Measurements from ENCODE around the gene CHIA. TPM values are rescaled to one million over a fixed set of nuclear protein-coding genes. Genes with fewer than 3 reads are reported as not detected.

Gene CHIA
- total RNA-seq, 1 experiment from 2014 or later: not detected

DNA sequence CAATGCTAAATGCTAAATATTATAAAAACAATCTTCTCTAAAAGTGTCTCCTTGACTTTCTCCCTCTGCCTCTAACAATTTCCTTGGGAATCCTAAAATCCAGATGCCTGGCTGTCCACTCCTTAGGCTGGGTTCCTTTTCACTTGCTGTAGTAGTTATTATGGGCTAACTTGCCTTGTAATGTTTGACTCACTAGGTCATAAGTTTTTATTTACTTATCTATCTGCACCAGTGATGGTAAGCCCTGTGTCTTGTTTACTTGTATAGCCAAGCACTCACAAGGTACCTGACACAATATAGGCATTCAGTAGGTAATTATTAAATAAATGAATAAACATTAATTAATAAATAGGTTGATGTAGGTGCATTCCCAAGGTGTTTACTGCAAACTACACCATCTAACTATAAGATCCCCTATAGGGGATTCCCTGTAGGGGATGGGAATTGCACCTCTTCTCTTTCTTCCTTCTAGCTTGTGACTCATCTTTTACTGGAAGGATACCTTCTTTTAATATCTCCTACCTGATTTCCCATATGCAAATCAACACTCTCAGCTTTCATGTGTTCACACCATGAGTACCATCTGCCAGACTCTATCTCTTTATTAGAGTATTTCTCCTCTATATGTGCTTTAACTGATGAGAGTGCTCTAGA lies 14.7 kb upstream of the CHIA start:
- Histone ChIP-seq H3K9me3 (peaks cover 5% of the 10 kb centered on the region), H3K27me3 (no peaks in the 10 kb centered on the region), H3K4me3 (no peak overlapping the region), H3K36me3 (no peaks in the 10 kb centered on the region)
- no peak for DNase-seq

DNA sequence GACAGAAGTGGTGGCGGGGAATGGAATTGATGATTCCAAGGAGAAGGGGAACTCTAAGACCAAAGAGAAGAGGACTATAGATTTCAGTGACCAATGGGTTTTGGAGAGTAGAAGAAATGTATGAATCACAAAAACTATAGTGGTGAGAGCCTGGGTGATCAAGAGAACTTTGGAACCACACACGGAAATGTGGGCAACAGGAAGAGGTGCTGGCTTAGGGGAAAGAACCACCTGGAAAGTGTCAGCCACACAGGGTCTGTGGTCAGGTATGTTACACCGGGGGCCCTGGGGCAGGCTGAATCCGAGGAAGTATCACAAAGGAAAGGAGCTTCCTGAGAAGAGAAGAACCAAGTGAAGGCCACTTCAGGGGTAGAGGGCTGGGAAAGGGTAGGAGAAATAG lies 11.5 kb upstream of the CHIA start:
- Histone ChIP-seq H3K4me3 (no peak overlapping the region), H3K9me3 (peaks cover 5% of the 10 kb centered on the region), H3K36me3 (no peaks in the 10 kb centered on the region), H3K27me3 (no peaks in the 10 kb centered on the region)
- DNase-seq: no peak

DNA sequence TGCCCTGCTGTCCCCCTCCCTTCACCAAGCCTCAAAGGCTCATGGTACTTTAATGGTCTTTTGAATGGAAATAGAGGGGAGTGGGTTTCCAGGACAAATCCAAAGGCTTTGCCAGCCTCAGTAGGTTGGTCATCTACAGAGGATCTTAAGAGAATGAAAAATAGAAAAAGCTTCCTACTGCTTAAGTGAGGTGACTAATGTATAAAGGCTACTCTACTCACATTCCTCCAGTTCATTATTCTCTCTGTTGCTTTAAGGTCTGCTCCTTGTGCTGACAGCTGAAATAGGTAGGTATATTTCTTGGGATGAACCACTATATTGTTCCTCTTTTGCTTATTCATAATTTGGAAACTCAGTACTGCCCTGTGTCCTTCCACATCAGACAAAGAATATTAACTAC lies 10.4 kb upstream of the CHIA start:
- no peak for DNase-seq
- Histone ChIP-seq H3K9me3 (peaks cover 5% of the 10 kb centered on the region), H3K36me3 (no peaks in the 10 kb centered on the region), H3K27me3 (no peaks in the 10 kb centered on the region), H3K4me3 (no peak overlapping the region)

DNA sequence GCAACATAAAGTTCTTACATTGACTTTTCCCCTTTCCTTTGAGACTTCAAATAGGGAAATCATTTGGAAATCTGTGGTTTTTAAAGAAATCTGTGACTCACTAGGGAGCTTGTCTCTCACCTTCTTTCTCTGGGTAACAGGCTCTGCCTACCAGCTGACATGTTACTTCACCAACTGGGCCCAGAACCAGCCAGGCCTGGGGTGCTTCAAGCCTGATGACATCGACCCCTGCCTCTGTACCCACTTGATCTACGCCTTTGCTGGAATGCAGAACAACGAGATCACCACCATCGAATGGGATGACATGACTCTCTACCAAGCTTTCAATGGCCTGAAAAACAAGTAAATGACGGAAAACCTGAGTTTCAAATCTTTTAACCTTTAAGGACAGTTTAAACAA lies 9.2 kb upstream of the CHIA start:
- Histone ChIP-seq H3K27me3 (no peaks in the 10 kb centered on the region), H3K36me3 (no peaks in the 10 kb centered on the region), H3K4me3 (no peak overlapping the region), H3K9me3 (peaks cover 5% of the 10 kb centered on the region)
- DNase-seq: no peak

DNA sequence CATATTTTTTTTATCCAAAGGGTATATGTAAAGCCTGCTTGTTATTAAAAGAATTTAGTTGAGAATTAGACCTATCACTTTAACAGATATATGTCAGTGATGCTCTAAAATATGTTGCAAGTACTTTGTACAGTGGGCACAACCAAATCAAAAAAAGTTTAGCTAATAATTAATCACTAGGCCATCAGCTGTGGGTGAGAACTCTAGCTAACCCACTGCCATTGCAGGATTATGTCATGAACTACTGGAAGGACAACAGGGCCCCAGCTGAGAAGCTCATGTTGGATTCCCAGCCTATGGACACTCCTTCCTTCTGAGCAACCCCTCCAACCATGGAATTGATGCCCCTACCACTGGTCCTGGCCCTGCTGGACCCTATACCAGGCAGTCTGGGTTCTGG lies 6.8 kb upstream of the CHIA start:
- no peaks in the 10 kb centered on the region for H3K9me3 ChIP-seq
- H3K27me3 ChIP-seq: peaks cover 2% of the 10 kb centered on the region; the same call in 1 of the 2 replicates
- H3K36me3 ChIP-seq: no peaks in the 10 kb centered on the region
- no peak for DNase-seq
- no peak overlapping the region for H3K4me3 ChIP-seq

DNA sequence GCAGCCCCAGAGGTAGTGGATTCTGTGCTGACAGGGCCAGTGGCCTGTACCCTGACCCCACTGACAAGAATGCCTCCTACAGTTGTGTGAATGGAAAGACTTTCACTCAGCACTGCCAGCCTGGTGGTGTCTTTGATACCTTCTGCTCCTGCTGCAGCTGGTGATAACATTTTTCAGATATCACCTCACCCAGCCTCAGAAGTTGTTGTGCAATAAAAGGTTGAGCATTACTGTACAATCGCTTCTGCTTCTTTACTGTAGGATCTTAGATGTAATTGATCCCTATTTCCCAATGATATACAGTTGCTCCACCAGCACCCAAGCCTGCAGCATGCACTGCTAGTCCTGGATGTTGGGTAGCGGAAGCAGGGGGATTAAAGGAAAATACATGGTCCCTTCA lies 4.8 kb upstream of the CHIA start:
- Histone ChIP-seq H3K9me3 (no peaks in the 10 kb centered on the region), H3K27me3 (peaks cover 2% of the 10 kb centered on the region; the same call in 1 of the 2 replicates), H3K4me3 (no peak overlapping the region), H3K36me3 (no peaks in the 10 kb centered on the region)
- no peak for DNase-seq

DNA sequence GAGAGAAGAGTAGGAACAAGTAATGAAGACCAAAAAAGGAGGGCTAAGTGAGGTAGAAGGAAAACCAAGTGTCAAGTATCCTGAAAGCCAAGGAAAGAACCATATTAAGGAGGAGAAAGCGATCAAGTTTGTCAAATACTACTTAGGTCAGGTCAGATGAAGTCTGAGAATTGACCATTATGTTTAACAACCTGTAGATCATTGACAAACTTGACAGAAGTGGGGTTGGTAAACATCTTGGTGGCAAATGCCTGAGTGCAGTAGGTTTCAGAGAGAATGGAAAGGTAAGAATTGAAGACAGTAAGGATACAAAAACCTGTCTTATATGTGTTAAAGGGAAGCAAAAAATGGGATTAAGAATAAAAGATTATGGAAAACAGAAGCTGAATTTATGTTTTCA lies 3.7 kb upstream of the CHIA start:
- Histone ChIP-seq H3K27me3 (peaks cover 2% of the 10 kb centered on the region; the same call in 1 of the 2 replicates), H3K9me3 (no peaks in the 10 kb centered on the region), H3K36me3 (no peaks in the 10 kb centered on the region), H3K4me3 (no peak overlapping the region)
- no peak for DNase-seq

DNA sequence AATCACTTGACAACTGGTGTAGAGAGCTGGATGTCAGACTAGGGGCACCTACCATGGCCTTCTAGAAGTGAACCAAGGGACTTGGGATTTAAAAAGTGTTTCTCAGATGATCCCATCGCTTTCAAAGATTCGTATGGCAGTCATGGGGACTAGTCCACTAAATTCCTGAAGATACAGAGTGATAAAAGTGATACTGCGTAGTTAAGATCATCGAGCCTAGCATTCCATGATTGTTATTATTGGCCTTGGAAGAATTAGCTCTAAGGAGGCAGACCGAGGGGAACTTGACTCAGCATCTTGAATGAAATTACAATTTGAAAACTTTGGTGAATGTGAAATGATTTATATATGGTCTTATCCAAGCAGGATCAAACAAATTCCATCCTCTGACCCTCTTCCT lies 1.3 kb upstream of the CHIA start:
- Histone ChIP-seq H3K4me3 (no peak overlapping the region), H3K27me3 (peaks cover 2% of the 10 kb centered on the region; the same call in 1 of the 2 replicates), H3K36me3 (no peaks in the 10 kb centered on the region), H3K9me3 (no peaks in the 10 kb centered on the region)
- DNase-seq: no peak

DNA sequence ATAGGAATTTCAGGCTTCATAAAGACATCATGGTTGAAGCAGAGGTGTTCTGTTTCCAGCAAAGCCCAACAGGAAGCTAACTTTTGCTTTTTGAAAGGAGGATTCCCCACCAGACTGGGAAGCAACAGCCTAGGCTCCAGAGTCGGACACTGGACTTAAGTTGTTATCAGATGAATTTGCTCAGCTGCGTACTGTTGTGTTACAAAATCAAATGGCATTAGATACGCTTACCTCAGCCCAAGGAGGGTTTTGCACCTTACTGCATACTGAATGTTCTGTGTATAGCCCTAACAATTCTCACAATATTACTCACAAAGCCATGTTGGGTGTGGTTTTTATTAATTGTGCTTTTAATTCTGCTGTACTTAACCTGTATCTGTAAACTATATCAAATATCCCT lies 547 bp upstream of the CHIA start:
- Histone ChIP-seq H3K36me3 (no peaks in the 10 kb centered on the region), H3K4me3 (no peak overlapping the region), H3K9me3 (no peaks in the 10 kb centered on the region), H3K27me3 (peaks cover 2% of the 10 kb centered on the region; the same call in 1 of the 2 replicates)
- DNase-seq: no peak

DNA sequence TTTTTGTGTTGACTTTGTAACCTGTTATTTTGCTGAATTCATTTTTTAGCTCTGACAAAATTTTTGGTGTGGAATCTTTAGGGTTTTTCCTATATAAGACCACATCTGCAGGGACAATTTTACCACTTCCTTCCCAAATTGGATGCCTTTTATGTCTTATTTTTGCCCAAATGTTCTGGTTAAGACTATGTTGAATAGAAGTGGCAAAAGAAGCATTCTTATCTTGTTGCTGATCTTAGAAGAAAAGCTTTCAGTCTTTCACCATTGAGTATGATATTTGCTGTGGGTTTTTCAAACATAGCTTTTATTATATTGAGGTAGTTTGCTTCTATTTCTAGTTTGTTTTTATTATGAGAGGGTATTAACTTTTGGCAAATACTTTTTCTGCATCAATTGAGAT lies 3.7 kb downstream of the CHIA start:
- Histone ChIP-seq H3K27me3 (no peaks in the 10 kb centered on the region; the same call in 1 of the 2 replicates), H3K4me3 (no peak overlapping the region), H3K36me3 (no peaks in the 10 kb centered on the region), H3K9me3 (no peaks in the 10 kb centered on the region)
- no peak for DNase-seq

DNA sequence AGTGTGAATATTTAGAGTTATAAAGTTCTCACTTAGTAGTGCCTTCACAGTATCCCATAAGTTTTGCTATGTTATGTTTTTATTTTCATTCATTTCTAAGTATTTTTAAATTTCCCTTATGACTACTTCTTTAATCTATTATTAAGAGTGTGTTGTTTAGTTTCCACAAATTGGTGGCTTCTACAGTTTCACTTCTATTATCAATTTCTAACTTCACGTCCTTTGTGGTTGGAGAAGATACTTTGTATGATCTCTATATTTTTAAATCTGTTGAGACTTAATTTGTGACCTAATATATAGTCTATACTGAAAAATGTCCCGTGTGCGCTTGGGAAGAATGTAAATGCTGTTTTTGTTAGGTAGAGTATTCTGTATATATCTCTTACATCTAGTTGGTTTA lies 11.7 kb downstream of the CHIA start:
- Histone ChIP-seq H3K9me3 (peaks cover 9% of the 10 kb centered on the region; the same call in 1 of the 2 replicates), H3K36me3 (no peaks in the 10 kb centered on the region), H3K27me3 (no peaks in the 10 kb centered on the region; the same call in 1 of the 2 replicates), H3K4me3 (no peak overlapping the region)
- no peak for DNase-seq

DNA sequence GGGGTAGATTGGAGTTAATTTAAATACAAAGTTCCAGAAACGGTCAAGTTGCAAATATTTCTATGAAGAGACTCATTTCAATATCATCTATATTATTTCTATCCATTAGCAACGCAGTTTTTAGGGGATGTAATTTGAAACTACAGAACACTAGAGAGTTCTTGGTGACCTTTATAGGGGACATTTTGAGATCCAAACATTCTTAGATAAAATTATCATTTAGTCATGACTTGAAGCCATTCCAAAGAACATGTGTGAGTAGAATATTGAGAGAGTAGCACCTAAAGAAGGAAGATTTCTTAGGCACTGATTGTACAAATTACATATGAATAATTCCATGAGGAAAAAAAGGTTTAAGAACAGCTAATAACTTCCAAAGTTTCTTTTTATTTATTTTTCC lies 19.0 kb downstream of the CHIA start:
- H3K9me3 ChIP-seq: no peaks in the 10 kb centered on the region; the same call in 1 of the 2 replicates
- no peaks in the 10 kb centered on the region for H3K36me3 ChIP-seq
- peaks cover 14% of the 10 kb centered on the region; the same call in 1 of the 2 replicates for H3K27me3 ChIP-seq
- no peak for DNase-seq
- H3K4me3 ChIP-seq: no peak overlapping the region

DNA sequence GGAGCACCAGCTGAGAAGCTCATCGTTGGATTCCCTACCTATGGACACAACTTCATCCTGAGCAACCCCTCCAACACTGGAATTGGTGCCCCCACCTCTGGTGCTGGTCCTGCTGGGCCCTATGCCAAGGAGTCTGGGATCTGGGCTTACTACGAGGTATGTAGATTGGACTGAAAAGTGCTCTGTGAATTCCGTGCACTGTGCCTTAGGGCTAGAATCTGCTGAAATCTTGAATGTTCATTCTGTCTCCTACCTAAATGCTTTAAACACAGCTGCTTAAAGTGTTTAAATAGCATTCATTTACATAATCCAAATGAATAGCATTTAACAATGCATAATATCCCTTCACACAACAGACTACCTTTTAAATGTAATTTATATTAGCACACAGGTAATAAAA lies 27.9 kb downstream of the CHIA start:
- no peak overlapping the region for H3K4me3 ChIP-seq
- H3K36me3 ChIP-seq: no peaks in the 10 kb centered on the region
- no peaks in the 10 kb centered on the region for H3K9me3 ChIP-seq
- no peak for DNase-seq
- peaks cover 7% of the 10 kb centered on the region for H3K27me3 ChIP-seq

DNA sequence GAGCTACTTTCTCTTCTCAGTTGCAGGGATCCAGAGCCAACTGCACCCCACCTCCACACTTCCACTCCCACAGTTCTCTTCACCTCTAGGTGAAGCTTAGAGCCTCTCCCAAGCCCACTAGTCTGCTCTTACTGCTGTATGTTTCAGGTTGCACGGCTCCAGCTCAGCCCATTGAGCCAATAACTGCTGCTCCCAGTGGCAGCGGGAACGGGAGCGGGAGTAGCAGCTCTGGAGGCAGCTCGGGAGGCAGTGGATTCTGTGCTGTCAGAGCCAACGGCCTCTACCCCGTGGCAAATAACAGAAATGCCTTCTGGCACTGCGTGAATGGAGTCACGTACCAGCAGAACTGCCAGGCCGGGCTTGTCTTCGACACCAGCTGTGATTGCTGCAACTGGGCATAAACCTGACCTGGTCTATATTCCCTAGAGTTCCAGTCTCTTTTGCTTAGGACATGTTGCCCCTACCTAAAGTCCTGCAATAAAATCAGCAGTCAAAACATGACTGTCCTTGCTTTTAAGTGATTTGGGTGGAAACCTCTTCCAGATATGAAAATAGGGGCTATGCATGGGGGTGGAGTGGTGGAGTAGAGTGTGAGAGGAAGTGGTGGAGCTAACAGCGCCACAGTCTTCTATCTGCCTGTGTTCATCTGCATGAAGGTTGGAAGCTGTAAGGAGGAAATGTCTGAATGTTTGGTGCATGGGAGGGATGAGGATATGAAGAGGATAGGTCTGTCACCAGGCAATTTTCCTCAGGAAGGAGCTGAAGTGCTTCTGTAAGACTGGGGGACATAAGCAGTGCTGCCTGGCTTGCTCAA lies 29.6 kb downstream of the CHIA start:
- H3K36me3 ChIP-seq: no peaks in the 10 kb centered on the region

DNA sequence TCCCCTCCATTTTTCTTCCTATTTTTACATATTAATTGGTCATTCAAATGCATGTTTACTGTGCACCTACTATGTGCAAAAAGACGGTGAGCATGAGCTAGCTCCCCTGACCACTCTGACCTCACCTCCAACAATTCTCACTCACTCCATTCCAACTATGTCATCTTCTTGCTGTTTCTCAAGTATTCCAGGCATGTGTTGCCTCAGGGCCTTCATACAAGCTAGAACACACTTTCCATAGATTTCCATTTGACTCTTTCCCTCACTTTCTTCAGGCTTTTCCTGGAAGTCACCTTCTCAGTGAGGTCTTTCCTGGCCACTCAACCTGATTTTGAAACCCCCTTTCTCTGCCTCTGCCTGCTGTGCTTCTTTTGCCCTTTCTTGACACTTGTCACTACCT lies 32.6 kb downstream of the CHIA start:
- peaks cover 5% of the 10 kb centered on the region; the same call in 1 of the 2 replicates for H3K9me3 ChIP-seq
- peaks cover 4% of the 10 kb centered on the region for H3K27me3 ChIP-seq
- H3K4me3 ChIP-seq: no peak overlapping the region
- H3K36me3 ChIP-seq: no peaks in the 10 kb centered on the region
- DNase-seq: no peak

More for the DNA sequence above, 29.6 kb downstream of the CHIA start:
- no peak for DNase-seq
- Histone ChIP-seq H3K9me3 (no peaks in the 10 kb centered on the region), H3K27me3 (peaks cover 7% of the 10 kb centered on the region), H3K4me3 (no peak overlapping the region)

DNA sequence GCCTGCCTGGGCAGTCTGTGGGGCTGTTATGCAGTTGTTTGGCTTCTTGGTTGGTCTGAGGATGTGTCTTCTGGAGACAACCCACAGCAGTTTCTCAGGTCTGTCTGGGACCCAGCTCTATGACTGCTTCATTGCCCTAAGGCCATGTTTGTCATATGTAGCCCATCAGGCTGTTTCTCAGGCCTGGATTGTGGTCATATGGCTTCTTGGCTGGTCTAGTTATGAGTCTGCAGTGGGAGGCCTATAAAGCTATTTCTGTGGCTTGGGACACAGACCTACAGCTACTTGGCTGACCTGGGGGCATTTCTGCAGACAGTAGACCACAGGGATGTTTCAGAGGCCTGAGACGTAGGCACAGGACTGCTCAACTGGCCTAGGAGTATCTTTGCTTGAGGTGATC lies 41.5 kb downstream of the CHIA start:
- Histone ChIP-seq H3K36me3 (no peaks in the 10 kb centered on the region), H3K9me3 (peaks cover 16% of the 10 kb centered on the region), H3K4me3 (no peak overlapping the region), H3K27me3 (0 out of 2 replicates have a peak, but pooled peaks cover 2% of the 10 kb centered on the region)
- DNase-seq: no peak

DNA sequence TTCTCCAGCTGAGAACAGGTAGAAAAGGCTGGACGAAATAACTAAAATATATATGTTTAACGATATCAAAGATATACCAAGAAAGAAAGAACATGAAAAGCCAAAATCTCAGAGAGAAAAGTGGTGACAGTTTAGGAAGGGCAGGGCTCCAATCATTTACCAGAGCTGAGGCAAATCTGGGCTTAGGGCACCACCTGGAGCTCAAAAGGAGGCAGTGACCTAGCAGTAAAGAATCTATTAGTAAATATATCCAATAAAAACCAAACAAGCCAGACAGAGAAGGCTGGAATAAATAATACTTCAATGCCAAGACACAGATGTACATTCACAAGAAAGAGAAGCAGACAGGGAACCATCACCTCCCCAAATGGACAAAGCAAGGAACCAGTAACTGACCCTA lies 43.5 kb downstream of the CHIA start:
- Histone ChIP-seq H3K9me3 (peaks cover 16% of the 10 kb centered on the region), H3K27me3 (0 out of 2 replicates have a peak, but pooled peaks cover 2% of the 10 kb centered on the region), H3K36me3 (no peaks in the 10 kb centered on the region), H3K4me3 (no peak overlapping the region)
- peak; percentile 34 for DNase-seq
